K562 (cell line): ENCODE data around the gene GMDS. TPM values are rescaled to one million over a fixed set of nuclear protein-coding genes. Genes with fewer than 3 reads are reported as not detected.
A peak's percentile ranks its signal among the peaks of the same experiment; 100 is the strongest.

Experiments used
- ATAC-seq: fragments of 200-7000 bp; cut with Tn5 transposase; 3 replicates; pipeline ENCODE4 v1.9.1; 2020; ENCODE audit warnings: moderate library complexity
- BruUV-seq: library from RNA; stranded (reverse); fragments of 400-500 nt; replicated peaks from 2 replicates; lab custom pipeline; 2021; lab: Mats Ljungman, UMichigan
- CTCF ChIA-PET: fragments of 300-600 bp; formaldehyde crosslinking; extraction: SDS; loops from one replicate; lab custom pipeline; 2021; ENCODE audit warnings: low intra/inter-chr PET ratio; lab: Yijun Ruan, JAX
- POLR2A ChIA-PET: fragments of 300-600, 350-650 bp; sonication (Branson Sonifier 250); formaldehyde crosslinking; extraction: SDS; loops from one replicate; lab custom pipeline; 2021; ENCODE audit warnings: antibody characterized with exemption, inconsistent platforms; lab: Yijun Ruan, JAX
- DNase-seq, 4 experiments: peaks; one replicate each; pipeline versions ENCODE4 v3.0.0 to v3.0.0-alpha.2; 2011 to 2018; ENCODE audit warnings: low spot score in 3 of 4, mixed read lengths in 3 of 4; ENCODE audit errors: extremely low read depth in 1 of 4
- FAIRE-seq: peaks from 2 replicates; lab custom pipeline; 2011; peaks lifted over from hg19 to GRCh38; lab: Jason Lieb, UNC
- H2AFZ ChIP-seq: 2 replicates; pipeline ENCODE4 v1.6.0; 2011; ENCODE audit warnings: low read depth, low read length, control low read depth, inconsistent platforms
- H3K27ac ChIP-seq: fragments of 200-600 bp; 3 replicates; pipeline ENCODE4 v1.8.0; 2011; ENCODE audit warnings: low read depth, mild to moderate bottlenecking, control low read depth, inconsistent platforms, low read length, moderate library complexity, mixed read lengths; ENCODE audit errors: extremely low read depth
- H3K27me3 ChIP-seq, 2 experiments: fragments of 300-600 bp in 1 of 2; 2 replicates in 1 of 2; 3 replicates in 1 of 2; pipeline versions ENCODE4 v1.6.0 to v1.8.0; 2011; ENCODE audit warnings: inconsistent platforms in 2 of 2, low read length in 2 of 2, mild to moderate bottlenecking in 1 of 2, mixed read lengths in 1 of 2, moderate library complexity in 1 of 2; ENCODE audit not compliant: control insufficient read depth in 2 of 2, insufficient read depth in 2 of 2
- H3K36me3 ChIP-seq: fragments of 300-600 bp; 3 replicates; pipeline ENCODE4 v1.8.0; 2011; ENCODE audit warnings: mild to moderate bottlenecking, low read length, inconsistent platforms; ENCODE audit not compliant: control insufficient read depth, insufficient read depth
- H3K4me1 ChIP-seq, 2 experiments: fragments of 200-600 bp in 1 of 2; replicated peaks in 1 of 2; 2 replicates in 1 of 2; 3 replicates in 1 of 2; pipeline versions ENCODE4 v1.5.1 to v1.8.0; 2011; ENCODE audit warnings: inconsistent platforms in 2 of 2, low read length in 2 of 2, mild to moderate bottlenecking in 1 of 2, mixed read lengths in 1 of 2, moderate library complexity in 1 of 2; ENCODE audit not compliant: control insufficient read depth in 2 of 2, insufficient read depth in 2 of 2
- H3K4me2 ChIP-seq: 2 replicates; pipeline ENCODE4 v1.6.1; 2011; ENCODE audit warnings: low read length, control low read depth, inconsistent platforms, mixed read lengths; ENCODE audit not compliant: insufficient read depth
- H3K4me3 ChIP-seq: fragments of 200-600 bp; sonication (generic), shearing (Covaris generic); 2 replicates; pipeline ENCODE4 v1.5.1; 2016; ENCODE audit warnings: control low read depth, inconsistent platforms
- H3K79me2 ChIP-seq: fragments of 200-600 bp; 3 replicates; pipeline ENCODE4 v1.8.0; 2011; ENCODE audit warnings: low read length, inconsistent platforms; ENCODE audit not compliant: control insufficient read depth, insufficient read depth
- H3K9ac ChIP-seq, 2 experiments: 2 replicates each; pipeline versions ENCODE4 v1.6.0 to v1.6.1; 2011; ENCODE audit warnings: low read depth in 2 of 2, low read length in 2 of 2, control low read depth in 1 of 2, inconsistent platforms in 1 of 2, mild to moderate bottlenecking in 1 of 2, mixed read lengths in 1 of 2; ENCODE audit not compliant: insufficient read depth in 1 of 2
- H3K9me1 ChIP-seq: one replicate; pipeline ENCODE4 v1.6.0; 2011; ENCODE audit warnings: inconsistent platforms, mild to moderate bottlenecking, low read length, moderate library complexity; ENCODE audit not compliant: control insufficient read depth, insufficient read depth
- H3K9me3 ChIP-seq: replicated peaks from 2 replicates; pipeline ENCODE4 v1.5.1; 2011; ENCODE audit warnings: low read depth, low read length, inconsistent platforms; ENCODE audit not compliant: control insufficient read depth, insufficient read depth
- H4K20me1 ChIP-seq: replicated peaks from 2 replicates; pipeline ENCODE4 v1.6.1; 2011; ENCODE audit warnings: low read length, inconsistent platforms, mixed read lengths; ENCODE audit not compliant: control insufficient read depth, insufficient read depth
- PCBP1 ChIP-seq: fragments of 200-400 bp; formaldehyde crosslinking; IDR thresholded peaks from 2 replicates; pipeline ENCODE4 v1.6.1; 2018; ENCODE audit warnings: mild to moderate bottlenecking, low read depth, low read length; ENCODE audit not compliant: poor library complexity, severe bottlenecking
- WGBS: fragments of 100-300 bp; shearing (Covaris generic); methylation state at CpG from one replicate; pipeline ENCODE4 v1.1.6; 2016; ENCODE audit warnings: low coverage, mixed read lengths; ENCODE audit not compliant: insufficient coverage; ENCODE audit errors: missing lambda C conversion rate; 5-methylcytosine and 5-hydroxymethylcytosine counted together
- in situ Hi-C: fragments of 300-500 bp; cut with MboI; formaldehyde crosslinking; loops from 4 replicates; pipeline ENCODE4 v1.15.0; 2018; ENCODE audit warnings: inconsistent platforms, mixed read lengths
- intact Hi-C: fragments of 100-400 bp; cut with micrococcal nuclease; formaldehyde crosslinking; loops from 2 replicates; pipeline ENCODE4 v1.14.2; 2022
- polyA plus RNA-seq, 8 experiments: library from polyadenylated mRNA; depleted of rRNA in 4 of 8; stranded (reverse) in 5 of 8; unstranded in 3 of 8; fragments of >200 nt; fragmentation: Nextera tagmentation in 2 of 8; fragmentation: Illumina TruSeq in 1 of 8; extraction: Ambion mirVana in 2 of 8; extraction: Trizol in 1 of 8; gene quantifications; 2 replicates each; pipeline versions ENCODE4 v1.2.1 to v1.2.3, GENCODE V29; 2011 to 2014; ENCODE audit warnings: inconsistent platforms in 1 of 8, missing spikeins in 1 of 8
- total RNA-seq, 7 experiments: library from RNA; depleted of rRNA in 6 of 7; stranded (reverse); fragments of >200 nt in 6 of 7; fragmentation: Illumina TruSeq in 2 of 7; extraction: Trizol in 2 of 7; gene quantifications; 2 replicates each; pipeline versions ENCODE4 v1.2.1 to v1.2.3, GENCODE V29; 2011 to 2021; ENCODE audit warnings: low replicate concordance in 1 of 7
- TF ChIP-seq, protein P1 (sequence below): fragments of 200-400 bp; formaldehyde crosslinking; IDR thresholded peaks from 2 replicates; pipeline ENCODE4 v1.6.1; 2017; ENCODE audit warnings: mild to moderate bottlenecking, low read depth, low read length, moderate library complexity

GMDS gene
- total and polyA plus RNA-seq, 9 of the 15 experiments (the other 6 are each of a cell fraction or from before 2014, with no cell fraction given), result 0.48 to 31.8 (median 13.4) TPM

DNA sequence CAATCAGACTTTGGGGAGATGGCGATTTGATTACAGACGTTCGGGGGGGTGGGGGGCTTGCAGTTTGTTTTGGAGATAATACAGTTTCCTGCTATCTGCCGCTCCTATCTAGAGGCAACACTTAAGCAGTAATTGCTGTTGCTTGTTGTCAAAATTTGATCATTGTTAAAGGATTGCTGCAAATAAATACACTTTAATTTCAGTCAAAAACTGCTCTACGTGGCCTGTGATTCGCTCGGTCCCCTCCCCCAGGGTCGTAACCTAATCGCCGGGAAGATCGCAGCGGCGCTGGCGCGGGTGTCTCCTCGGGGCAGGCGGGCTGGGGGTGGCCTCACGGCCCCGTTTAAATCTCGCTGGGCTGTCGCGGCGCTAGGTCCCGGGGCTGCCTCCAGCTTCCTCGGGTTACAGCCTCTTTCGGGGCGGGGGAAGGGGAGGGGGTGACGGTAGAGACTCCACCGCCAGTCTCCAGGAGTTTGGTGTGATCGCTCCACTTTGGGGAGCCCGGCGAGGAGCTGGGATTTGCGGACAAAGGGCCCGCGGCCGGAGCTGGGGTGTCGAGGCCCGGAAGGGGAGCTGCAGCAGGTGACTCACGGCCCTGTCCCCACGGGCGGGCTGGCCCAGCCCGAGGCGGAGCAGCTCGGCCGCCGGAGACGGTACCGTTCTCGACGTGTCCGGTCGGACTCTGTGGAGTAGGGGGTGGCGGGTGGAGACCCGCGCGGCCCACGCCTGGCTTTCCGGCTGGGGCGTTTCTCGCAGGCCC lies 631.5 kb downstream of the GMDS start:
- intact Hi-C loops, result no loop called here

More for the DNA sequence above, 631.5 kb downstream of the GMDS start:
- 42% methylated on average over 38 of the region's 60 CpGs for WGBS
- POLR2A ChIA-PET, result no interaction called here
- Histone ChIP-seq H3K27me3 (peaks cover 27 to 49% of the 10 kb centered on the region in 2 experiments; a peak in 3 of 5 replicates), H3K4me3 (no peak overlapping the region)
- TF ChIP-seq, protein P1, sequence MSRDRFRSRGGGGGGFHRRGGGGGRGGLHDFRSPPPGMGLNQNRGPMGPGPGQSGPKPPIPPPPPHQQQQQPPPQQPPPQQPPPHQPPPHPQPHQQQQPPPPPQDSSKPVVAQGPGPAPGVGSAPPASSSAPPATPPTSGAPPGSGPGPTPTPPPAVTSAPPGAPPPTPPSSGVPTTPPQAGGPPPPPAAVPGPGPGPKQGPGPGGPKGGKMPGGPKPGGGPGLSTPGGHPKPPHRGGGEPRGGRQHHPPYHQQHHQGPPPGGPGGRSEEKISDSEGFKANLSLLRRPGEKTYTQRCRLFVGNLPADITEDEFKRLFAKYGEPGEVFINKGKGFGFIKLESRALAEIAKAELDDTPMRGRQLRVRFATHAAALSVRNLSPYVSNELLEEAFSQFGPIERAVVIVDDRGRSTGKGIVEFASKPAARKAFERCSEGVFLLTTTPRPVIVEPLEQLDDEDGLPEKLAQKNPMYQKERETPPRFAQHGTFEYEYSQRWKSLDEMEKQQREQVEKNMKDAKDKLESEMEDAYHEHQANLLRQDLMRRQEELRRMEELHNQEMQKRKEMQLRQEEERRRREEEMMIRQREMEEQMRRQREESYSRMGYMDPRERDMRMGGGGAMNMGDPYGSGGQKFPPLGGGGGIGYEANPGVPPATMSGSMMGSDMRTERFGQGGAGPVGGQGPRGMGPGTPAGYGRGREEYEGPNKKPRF, result no peak
- peak; percentile 27 for TF ChIP-seq PCBP1
- TF ChIP-seq, all 486 proteins: peak for 1
- Histone ChIP-seq H3K4me2 (no peak overlapping the region), H3K36me3 (no peaks in the 10 kb centered on the region), H3K9me1 (no peaks in the 10 kb centered on the region), H3K4me1 (peaks cover 0 to 26% of the 10 kb centered on the region in 2 experiments; a peak in 2 of 5 replicates), H3K27ac (no peak overlapping the region), H3K9me3 (no peaks in the 10 kb centered on the region), H2AFZ (no peak overlapping the region), H4K20me1 (no peaks in the 10 kb centered on the region; the same call in 1 of the 2 replicates), H3K9ac (no peak overlapping the region), H3K79me2 (no peaks in the 10 kb centered on the region)
- DNase-seq, result no peak
- CTCF ChIA-PET, result interaction anchor here (0.6 kb wide), 1 partner anchor 458 kb away, joined by 3 read pairs; no protein-coding TSS in a partner anchor
- in situ Hi-C loops, result no loop called here
- no peak for ATAC-seq
- FAIRE-seq, result no peak
- BruUV-seq, result no TSS peak
